Hepatocyte (in vitro differentiated cells): ENCODE data around the gene JAK1.

Source experiments
- CTCF ChIP-seq: fragments of 200-600 bp; sonication (generic); IDR thresholded peaks from 2 replicates; pipeline ENCODE4 v1.5.1; 2016; ENCODE audit warnings: antibody characterized with exemption, mild to moderate bottlenecking; ENCODE audit not compliant: poor library complexity
- EZH2 ChIP-seq: fragments of 200-600 bp; sonication (generic); IDR thresholded peaks from 2 replicates; pipeline ENCODE4 v1.6.1; 2016; ENCODE audit warnings: antibody characterized with exemption, mild to moderate bottlenecking, borderline replicate concordance
- EZH2phosphoT487 ChIP-seq: fragments of 200-600 bp; sonication (generic); IDR thresholded peaks from one replicate; pipeline ENCODE4 v1.6.1; 2018; ENCODE audit warnings: antibody characterized with exemption, mild to moderate bottlenecking, low read depth, moderate library complexity; ENCODE audit not compliant: unreplicated experiment, severe bottlenecking

GRCh38 chr1:64881281-64881680 is 85.1 kb downstream of the JAK1 start:
- TF ChIP-seq CTCF (no peak), EZH2phosphoT487 (no peak), EZH2 (no peak)
